Transverse colon (tissue), 3 donors: ENCODE data around the gene ANO1.

Experiments
- CTCF ChIP-seq, 5 experiments: fragments of 200-600 bp in 3 of 5; fragments of 450-650 bp in 2 of 5; sonication (generic) in 3 of 5; IDR thresholded peaks; 1 replicate in 2 of 5; 2 replicates in 3 of 5; pipeline ENCODE4 v1.5.1; 2016 to 2017; ENCODE audit warnings: antibody characterized with exemption in 5 of 5, inconsistent platforms in 3 of 5, mild to moderate bottlenecking in 2 of 5, moderate library complexity in 1 of 5
- POLR2A ChIP-seq: fragments of 450-650 bp; IDR thresholded peaks from one replicate; pipeline ENCODE4 v1.6.1; 2016; ENCODE audit warnings: antibody characterized with exemption, mild to moderate bottlenecking, moderate library complexity

- TF ChIP-seq CTCF (IDR thresholded peaks at IDR 0.05) (no peak), POLR2A (no peak)
These were observed 27.8 kb downstream of the ANO1 start for GRCh38 chr11:70105755-70106571.
